SIG-M5 (cell line): ENCODE data around the gene SCT.
"Not testable (repeated sequence)": the region's sequence is repeated elsewhere in the genome, so short reads cannot be mapped to it uniquely, and the experiment has no call there.

Experiments used
- DNase-seq: peaks from one replicate; lab custom pipeline; 2025; lab: John Stamatoyannopoulos, UW

SCT gene

DNA sequence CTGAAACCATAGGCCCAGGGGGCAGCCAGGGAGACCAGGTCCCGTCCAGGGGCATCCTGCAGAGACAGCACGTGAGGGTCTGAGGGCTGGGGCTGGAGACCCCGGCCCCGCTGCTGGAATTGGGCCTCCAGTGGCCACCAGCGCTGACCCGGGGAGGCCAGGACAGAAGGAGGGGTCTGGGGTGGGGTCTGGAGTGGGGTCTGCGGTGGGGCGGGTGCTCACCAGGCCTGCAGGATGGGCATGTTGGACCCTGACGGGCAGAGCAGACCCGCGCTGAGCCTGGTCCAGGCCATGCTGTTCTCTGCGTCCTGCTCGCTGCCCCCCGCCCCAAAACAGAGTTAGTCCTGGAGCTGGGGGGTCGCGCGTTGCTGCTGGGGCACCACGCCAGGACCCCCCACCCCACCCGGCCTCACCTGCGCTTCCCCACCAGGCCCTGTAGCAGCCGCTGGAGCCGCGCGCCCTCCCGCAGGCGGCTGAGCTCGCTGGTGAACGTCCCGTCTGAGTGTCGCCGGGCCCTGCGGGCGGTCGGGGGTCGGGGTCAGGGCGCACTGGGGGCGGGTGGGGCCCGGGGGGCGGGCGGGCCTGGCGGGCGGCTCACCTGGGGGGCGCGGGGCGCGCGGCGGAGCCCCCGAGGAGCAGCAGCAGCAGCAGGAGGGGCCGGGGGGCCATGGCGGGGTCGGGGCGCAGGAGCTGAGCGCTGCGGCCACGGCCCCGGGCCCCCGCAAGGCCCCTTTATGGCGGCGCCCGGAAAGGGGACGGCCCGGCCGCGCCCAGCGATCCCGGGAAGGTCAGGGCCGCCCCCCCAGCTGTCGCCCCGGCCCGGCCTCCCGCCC is at the start of gene SCT:
TSS of gene SCT (minus strand) at position 707 of the 833 bp plus-strand sequence. CDS start at position 669, 38 bp downstream.
- no peak for DNase-seq

- DNase-seq: no peak
Observed at GRCh38 chr11:674406-674805, 47.4 kb upstream of the SCT start.

- DNase-seq: no peak
Observed at GRCh38 chr11:673866-674265, 46.9 kb upstream of the SCT start.

DNA sequence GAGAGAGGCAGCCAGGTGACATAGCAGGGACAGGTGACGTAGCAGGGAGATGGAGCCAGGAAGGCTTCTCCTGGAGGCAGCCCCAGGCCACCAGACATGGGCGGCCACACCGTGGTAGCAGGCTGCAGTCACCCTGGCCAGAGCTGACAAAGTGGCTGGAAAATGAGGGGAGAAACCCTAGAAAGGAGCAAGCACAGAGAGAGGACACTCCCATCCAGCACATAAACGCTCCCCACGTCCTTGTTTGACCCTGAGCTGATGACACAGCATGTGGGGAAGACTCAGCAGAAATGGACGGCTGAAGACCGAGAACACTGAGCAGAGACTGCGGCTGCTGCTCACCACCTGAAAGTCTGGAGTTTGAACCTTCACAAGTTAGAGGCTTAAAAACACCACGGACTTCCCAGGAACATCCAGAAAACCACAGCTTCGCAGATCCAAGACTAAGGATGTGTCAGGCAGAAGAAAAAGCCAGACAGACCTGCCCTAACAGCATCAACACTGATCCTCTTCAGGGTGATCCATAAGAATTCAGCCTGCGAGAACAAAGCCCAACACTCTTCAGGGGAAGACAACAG is 38.8 kb upstream of the SCT start:
- no peak for DNase-seq

- DNase-seq: no peak
Observed at GRCh38 chr11:665062-665703, 38.2 kb upstream of the SCT start.

GRCh38 chr11:662689-663274 is 35.8 kb upstream of the SCT start:
- DNase-seq: no peak

- no peak for DNase-seq
Observed at GRCh38 chr11:660681-661444, 33.9 kb upstream of the SCT start.

- no peak for DNase-seq
Observed at GRCh38 chr11:660281-660680, 33.3 kb upstream of the SCT start.

GRCh38 chr11:659532-660085 is 32.6 kb upstream of the SCT start:
- no peak for DNase-seq

DNA sequence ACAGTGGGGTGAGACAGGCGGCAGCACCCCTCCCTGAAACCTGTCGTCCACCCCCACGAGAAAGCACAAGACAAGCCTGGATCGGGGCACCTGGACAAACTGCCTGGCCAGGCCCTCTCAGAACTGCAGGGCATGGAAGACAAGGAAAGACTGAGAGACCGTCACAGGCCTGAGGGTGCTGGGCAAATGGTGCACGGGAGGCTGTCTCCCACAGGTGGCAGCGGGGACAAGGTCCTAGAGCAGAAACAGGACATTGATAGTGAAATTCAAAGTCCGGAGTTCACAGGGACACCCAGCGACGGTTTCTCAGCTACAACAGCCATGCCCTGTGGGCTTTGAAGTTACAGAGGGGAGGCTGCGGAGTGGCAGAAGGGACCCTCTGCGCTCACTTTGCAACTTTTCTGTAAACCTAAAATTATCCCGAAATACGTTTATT is 30.7 kb upstream of the SCT start:
- DNase-seq: no peak

DNA sequence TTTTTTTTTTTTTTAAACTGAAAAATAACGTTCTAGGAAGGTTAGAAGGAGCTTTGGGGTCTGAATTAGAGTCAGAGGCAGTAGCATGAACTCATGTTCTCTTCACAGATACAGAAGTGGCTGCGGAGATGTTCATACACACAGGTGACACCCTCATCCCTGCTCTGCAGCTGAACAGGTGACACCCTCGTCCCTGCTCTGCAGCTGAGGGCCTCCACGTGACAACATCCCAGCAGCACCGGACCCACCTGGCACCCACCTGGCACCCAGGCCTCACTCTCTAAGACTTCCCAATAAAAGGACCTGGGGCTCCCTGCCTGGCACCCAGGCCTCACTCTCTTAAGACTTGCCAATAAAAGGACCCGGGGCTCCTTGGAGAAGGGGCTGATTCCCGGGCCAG is 29.9 kb upstream of the SCT start:
- no peak for DNase-seq

DNA sequence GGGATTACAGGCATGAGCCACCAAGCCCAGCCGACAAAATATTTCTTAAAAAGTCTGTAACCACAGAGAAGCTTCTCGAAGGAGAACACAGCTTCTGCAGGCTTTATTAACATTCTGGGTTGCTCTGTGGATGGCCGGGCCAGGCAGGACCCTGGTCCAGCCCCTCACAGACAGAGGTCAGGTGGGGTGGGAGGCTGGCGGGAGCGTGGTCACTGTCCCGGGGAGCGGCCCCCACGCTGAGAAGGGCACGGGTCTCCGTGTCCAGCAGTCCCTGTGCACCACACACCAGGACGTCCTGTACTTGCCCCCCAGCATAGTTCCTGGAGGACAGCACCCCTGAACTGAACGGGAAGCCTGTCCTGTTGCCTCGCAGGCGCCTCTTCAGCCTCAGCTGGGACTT is 29.4 kb upstream of the SCT start:
- no peak for DNase-seq

DNA sequence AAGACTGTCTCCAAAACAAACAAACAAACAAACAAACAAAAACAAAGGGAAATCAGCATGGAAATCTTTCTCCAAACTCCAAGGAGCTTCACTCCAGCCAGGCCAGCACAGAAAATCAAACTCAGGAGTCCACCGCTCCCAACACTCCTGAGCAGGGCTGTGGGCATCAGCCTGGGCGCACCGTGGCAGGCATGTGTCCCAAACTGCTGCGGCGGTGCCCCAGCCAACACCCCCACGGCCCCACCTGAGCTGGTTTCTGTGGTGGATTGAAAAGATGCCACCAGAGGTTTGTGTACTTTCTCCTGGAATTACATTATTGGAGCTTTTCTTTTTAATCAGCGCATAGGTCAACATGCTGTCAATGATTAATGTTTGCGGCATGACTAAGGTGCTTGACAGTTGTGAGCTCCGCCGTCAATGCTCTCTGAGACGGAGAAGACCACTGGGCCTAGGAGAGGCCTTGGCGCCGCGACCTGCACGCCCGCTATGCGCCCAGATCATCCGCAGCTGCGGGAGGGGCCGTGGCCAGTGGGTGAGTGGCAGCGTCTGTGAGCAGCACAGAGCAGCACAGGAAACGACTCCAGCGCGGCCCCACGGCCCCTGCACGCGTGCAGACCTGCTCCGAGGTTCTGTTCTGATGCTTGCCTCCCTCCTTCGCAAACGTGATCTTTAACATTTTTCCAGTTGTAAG is 28.2 kb upstream of the SCT start:
- DNase-seq: no peak

DNA sequence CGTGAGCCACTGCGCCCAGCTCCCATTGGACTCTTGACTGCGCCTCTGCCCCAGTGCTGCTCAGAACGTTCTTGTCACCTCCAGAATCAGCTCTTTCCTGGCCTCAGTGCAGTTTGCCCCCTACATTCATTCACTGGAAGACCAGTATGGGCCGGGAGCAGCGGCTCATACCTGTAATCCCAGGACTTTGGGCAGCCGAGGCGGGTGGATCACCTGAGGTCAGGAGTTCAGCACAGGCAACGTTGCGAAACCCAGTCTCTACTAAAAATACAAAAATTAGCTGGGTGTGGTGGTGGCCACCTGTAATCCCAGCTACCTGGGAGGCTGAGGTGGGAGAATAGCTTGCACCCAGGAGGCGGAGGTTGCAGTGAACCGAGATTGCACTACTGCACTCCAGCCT is 27.5 kb upstream of the SCT start:
- not testable (repeated sequence) for DNase-seq

- no peak for DNase-seq
Observed at GRCh38 chr11:653837-654236, 26.9 kb upstream of the SCT start.

DNA sequence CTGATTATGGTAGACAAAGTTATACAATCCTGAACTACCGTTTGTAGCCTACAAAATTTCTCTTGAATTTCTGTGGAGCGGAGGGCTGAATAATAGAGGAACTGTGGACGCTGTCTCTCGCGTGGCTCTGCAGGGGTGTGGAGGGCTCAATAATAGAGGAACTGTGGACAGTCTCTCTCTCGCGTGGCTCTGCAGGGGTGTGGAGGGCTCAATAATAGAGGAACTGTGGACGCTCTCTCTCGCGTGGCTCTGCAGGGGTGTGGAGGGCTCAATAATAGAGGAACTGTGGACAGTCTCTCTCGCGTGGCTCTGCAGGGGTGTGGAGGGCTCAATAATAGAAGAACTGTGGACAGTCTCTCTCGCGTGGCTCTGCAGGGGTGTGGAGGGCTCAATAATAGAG is 26.2 kb upstream of the SCT start:
- DNase-seq: not testable (repeated sequence)

DNA sequence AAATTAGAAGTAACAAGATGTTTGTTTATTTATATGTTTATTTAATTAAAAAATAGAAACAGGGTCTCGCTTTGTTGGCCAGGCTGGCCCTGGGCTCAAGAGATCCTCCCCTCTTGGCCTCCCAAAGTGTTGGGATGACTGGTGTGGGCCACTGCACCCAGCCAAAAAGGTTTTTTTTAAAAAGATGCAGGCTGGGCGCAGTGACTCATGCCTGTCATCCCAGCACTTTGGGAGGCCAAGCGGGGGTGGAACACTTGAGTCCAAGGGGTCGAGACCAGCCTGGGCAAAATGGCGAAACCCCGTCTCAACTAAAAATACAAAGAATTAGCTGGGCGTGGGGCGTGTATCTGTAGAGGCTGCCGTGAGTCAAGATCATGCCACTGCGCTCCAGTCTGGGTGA is 23.5 kb upstream of the SCT start:
- no peak for DNase-seq

DNA sequence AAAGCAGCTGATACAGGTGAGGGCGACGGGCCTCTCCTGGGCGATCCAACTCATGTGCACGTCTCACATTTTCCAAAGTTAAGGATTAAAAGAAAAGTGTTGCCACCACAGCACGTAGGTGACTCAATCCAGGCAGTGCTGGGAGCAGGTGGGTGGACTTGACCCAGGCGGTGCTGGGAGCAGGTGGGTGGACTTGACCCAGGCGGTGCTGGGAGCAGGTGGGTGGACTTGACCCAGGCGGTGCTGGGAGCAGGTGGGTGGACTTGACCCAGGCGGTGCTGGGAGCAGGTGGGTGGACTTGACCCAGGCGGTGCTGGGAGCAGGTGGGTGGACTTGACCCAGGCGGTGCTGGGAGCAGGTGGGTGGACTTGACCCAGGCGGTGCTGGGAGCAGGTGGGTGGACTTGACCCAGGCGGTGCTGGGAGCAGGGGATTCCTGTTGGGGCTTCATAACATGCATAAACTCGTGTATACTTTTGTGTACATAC is 20.7 kb upstream of the SCT start:
- not testable (repeated sequence) for DNase-seq

GRCh38 chr11:646214-646613 is 19.2 kb upstream of the SCT start:
- DNase-seq: no peak

GRCh38 chr11:645536-645935 is 18.6 kb upstream of the SCT start:
- no peak for DNase-seq
